OCI-LY3 (cell line): ENCODE data around the gene CCNI2.

Source experiments
- CTCF ChIP-seq: fragments of 200-600, 300-600 bp; sonication (generic); IDR thresholded peaks from 2 replicates; pipeline ENCODE4 v1.5.1; 2014; ENCODE audit warnings: antibody characterized with exemption, low read length, low read depth
- EZH2phosphoT487 ChIP-seq: fragments of 200-600 bp; shearing (Covaris generic); IDR thresholded peaks from 2 replicates; pipeline ENCODE4 v1.6.1; 2018; ENCODE audit warnings: antibody characterized with exemption, mixed run types, low read depth

- TF ChIP-seq CTCF (no peak), EZH2phosphoT487 (no peak)
These were observed 12.2 kb downstream of the CCNI2 start for GRCh38 chr5:132759114-132760048.
